ENCODE measurements around the gene KIF26B.

The KIF26B gene

DNA sequence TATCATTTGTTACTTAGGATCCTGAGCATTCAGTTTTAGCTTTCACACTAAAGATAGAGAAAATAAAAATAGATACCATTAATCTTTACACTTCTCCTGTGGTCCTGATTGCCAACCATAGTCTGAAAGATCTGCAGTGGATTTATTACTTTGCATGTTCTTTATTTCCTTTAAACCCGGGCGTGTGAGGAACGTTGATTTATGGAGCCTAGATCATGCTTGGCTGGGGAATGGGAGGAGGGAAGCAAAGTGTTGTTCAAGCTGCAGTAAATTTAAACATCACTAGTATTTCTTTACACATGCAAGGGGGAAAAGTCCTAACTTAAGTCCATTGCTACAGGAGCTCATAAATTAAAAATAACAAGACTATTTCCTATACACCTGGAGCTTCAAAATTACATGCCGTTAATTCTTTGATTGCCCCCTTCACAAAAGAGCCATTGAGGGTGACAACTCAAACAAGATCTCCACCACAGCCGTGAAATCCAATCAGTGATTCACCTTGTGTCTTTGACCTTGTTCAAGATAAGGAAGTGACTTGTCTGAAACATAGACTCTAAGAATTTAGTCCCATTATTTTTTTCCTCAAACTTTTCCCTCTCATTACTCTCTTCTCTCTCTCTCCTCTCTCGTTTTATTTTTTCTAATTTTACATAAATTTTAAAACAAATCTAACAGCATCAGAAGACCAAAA is 282.7 kb downstream of the KIF26B start:
- Histone ChIP-seq H2AFZ (ENCODE audit: low read length) (no peak overlapping the region), H3K9me3 (replicated peaks; ENCODE audit: insufficient read depth, low read length) (no peaks in the 10 kb centered on the region), H3K9me2 (replicated peaks; ENCODE audit: insufficient read depth, low read length) (no peaks in the 10 kb centered on the region), H4K20me1 (ENCODE audit: insufficient read depth, low read length) (no peaks in the 10 kb centered on the region), H3K4me1 (ENCODE audit: low read length) (no peaks in the 10 kb centered on the region), H3K27ac (ENCODE audit: low read length) (no peak overlapping the region), H3K4me2 (ENCODE audit: low read depth, low read length) (no peak overlapping the region), H3F3A (ENCODE audit: insufficient read depth, low read length) (no peaks in the 10 kb centered on the region), H3K4me3 (ENCODE audit: low read length) (no peak overlapping the region), H3K79me2 (ENCODE audit: low read length) (no peaks in the 10 kb centered on the region), H3K9ac (ENCODE audit: low read length) (no peak overlapping the region), H3K27me3 (replicated peaks; ENCODE audit: insufficient read depth, low read length) (no peaks in the 10 kb centered on the region), H3K36me3 (replicated peaks; ENCODE audit: insufficient read depth, low read length) (no peaks in the 10 kb centered on the region)
- TF ChIP-seq, protein P1, sequence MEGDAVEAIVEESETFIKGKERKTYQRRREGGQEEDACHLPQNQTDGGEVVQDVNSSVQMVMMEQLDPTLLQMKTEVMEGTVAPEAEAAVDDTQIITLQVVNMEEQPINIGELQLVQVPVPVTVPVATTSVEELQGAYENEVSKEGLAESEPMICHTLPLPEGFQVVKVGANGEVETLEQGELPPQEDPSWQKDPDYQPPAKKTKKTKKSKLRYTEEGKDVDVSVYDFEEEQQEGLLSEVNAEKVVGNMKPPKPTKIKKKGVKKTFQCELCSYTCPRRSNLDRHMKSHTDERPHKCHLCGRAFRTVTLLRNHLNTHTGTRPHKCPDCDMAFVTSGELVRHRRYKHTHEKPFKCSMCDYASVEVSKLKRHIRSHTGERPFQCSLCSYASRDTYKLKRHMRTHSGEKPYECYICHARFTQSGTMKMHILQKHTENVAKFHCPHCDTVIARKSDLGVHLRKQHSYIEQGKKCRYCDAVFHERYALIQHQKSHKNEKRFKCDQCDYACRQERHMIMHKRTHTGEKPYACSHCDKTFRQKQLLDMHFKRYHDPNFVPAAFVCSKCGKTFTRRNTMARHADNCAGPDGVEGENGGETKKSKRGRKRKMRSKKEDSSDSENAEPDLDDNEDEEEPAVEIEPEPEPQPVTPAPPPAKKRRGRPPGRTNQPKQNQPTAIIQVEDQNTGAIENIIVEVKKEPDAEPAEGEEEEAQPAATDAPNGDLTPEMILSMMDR (IDR thresholded peaks at IDR 0.05; ENCODE audit: low read length) = no peak
- TF ChIP-seq EZH2 (optimal IDR thresholded peaks at IDR 0.05; ENCODE audit: low read depth, low read length) = no peak
- TF ChIP-seq EZH2phosphoT487 (IDR thresholded peaks at IDR 0.05; ENCODE audit: low read length) = no peak
- DNase-seq = no peak

DNA sequence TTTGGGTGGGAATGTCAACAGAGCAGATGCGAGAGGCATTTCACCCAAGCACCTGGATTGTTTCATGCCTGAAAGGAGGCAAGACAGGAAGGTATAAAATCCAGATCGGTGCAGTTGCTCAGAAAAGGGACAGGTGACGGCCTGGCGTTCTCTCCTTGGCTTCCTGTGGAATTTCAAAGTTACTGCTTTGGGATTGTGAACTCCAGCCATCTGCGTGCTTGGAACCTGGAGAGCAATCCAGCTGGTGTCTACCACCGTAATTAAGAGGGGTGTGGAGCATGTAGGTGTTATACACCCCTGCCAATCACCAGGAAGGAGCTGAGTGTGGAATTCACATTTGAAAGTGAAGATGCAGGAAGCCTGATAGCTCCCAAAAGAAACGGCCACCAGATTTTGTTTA is 286.1 kb downstream of the KIF26B start:
- DNase-seq = no peak
- Histone ChIP-seq H3K79me2 (ENCODE audit: low read length) (no peaks in the 10 kb centered on the region), H2AFZ (ENCODE audit: low read length) (no peak overlapping the region), H3K4me3 (ENCODE audit: low read length) (no peak overlapping the region), H3K9ac (ENCODE audit: low read length) (no peak overlapping the region), H3K27ac (ENCODE audit: low read length) (no peak overlapping the region), H3K36me3 (replicated peaks; ENCODE audit: insufficient read depth, low read length) (no peaks in the 10 kb centered on the region), H3K4me2 (ENCODE audit: low read depth, low read length) (no peak overlapping the region), H3K4me1 (ENCODE audit: low read length) (no peaks in the 10 kb centered on the region), H3K27me3 (replicated peaks; ENCODE audit: insufficient read depth, low read length) (no peaks in the 10 kb centered on the region), H3F3A (ENCODE audit: insufficient read depth, low read length) (no peaks in the 10 kb centered on the region), H3K9me2 (replicated peaks; ENCODE audit: insufficient read depth, low read length) (no peaks in the 10 kb centered on the region), H3K9me3 (replicated peaks; ENCODE audit: insufficient read depth, low read length) (no peaks in the 10 kb centered on the region), H4K20me1 (ENCODE audit: insufficient read depth, low read length) (no peaks in the 10 kb centered on the region)
- TF ChIP-seq, protein P1 (IDR thresholded peaks at IDR 0.05; ENCODE audit: low read length) = no peak
- no peak for TF ChIP-seq EZH2phosphoT487 (IDR thresholded peaks at IDR 0.05; ENCODE audit: low read length)
- no peak for TF ChIP-seq EZH2 (optimal IDR thresholded peaks at IDR 0.05; ENCODE audit: low read depth, low read length)

DNA sequence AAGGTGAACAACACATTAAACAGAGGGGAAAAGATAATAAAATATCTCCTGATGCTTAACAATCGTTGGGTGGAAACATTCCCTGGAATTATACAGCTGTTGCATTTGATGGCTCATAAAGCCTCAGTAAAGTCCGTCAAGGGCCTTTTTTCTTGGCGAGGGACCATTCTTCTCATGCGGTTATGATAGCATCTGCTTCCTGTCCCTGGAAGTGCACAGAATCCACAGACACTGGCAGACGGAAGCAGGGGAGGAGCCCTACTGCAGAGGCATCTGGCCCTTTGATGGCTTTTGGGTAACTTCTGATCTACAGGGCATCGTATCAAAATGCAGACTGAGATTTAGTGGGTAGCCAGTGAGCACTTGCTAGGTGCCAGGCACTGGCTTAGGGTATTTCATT is 286.9 kb downstream of the KIF26B start:
- Histone ChIP-seq H3K4me1 (ENCODE audit: low read length) (no peaks in the 10 kb centered on the region), H3K9ac (ENCODE audit: low read length) (no peak overlapping the region), H3K4me3 (ENCODE audit: low read length) (no peak overlapping the region), H3K9me2 (replicated peaks; ENCODE audit: insufficient read depth, low read length) (no peaks in the 10 kb centered on the region), H3K36me3 (replicated peaks; ENCODE audit: insufficient read depth, low read length) (no peaks in the 10 kb centered on the region), H3K4me2 (ENCODE audit: low read depth, low read length) (no peak overlapping the region), H2AFZ (ENCODE audit: low read length) (no peak overlapping the region), H3K27me3 (replicated peaks; ENCODE audit: insufficient read depth, low read length) (no peaks in the 10 kb centered on the region), H3K79me2 (ENCODE audit: low read length) (no peaks in the 10 kb centered on the region), H3K9me3 (replicated peaks; ENCODE audit: insufficient read depth, low read length) (no peaks in the 10 kb centered on the region), H3F3A (ENCODE audit: insufficient read depth, low read length) (no peaks in the 10 kb centered on the region), H3K27ac (ENCODE audit: low read length) (no peak overlapping the region), H4K20me1 (ENCODE audit: insufficient read depth, low read length) (no peaks in the 10 kb centered on the region)
- DNase-seq = no peak
- TF ChIP-seq EZH2phosphoT487 (IDR thresholded peaks at IDR 0.05; ENCODE audit: low read length) = no peak
- TF ChIP-seq EZH2 (optimal IDR thresholded peaks at IDR 0.05; ENCODE audit: low read depth, low read length) = no peak
- TF ChIP-seq, protein P1 (IDR thresholded peaks at IDR 0.05; ENCODE audit: low read length) = no peak

Measured in MM.1S (cell line).